Kidney (tissue), 14 donors: Measurements from ENCODE around the gene DENND10. TPM values are rescaled to one million over a fixed set of nuclear protein-coding genes. Genes with fewer than 3 reads are reported as not detected.
"Not testable (repeated sequence)": the region's sequence is repeated elsewhere in the genome, so short reads cannot be mapped to it uniquely, and the experiment has no call there.

Experiments
- DNase-seq, 5 donors: peaks; one replicate each; pipeline ENCODE4 v3.0.0-alpha.2; 2013 to 2020
- FAIRE-seq: peaks from 2 replicates; lab custom pipeline; 2012; peaks lifted over from hg19 to GRCh38; lab: Jason Lieb, UNC
- H3K27ac ChIP-seq, 2 donors: one replicate each; pipeline ENCODE4 v1.7.0; 2013; ENCODE audit warnings: low read depth in 2 of 2, low read length in 2 of 2, inconsistent platforms in 1 of 2
- H3K27me3 ChIP-seq: one replicate; pipeline ENCODE4 v1.7.1; 2013; ENCODE audit warnings: low read length, inconsistent platforms; ENCODE audit not compliant: control insufficient read depth, insufficient read depth
- H3K36me3 ChIP-seq, 3 donors: one replicate each; pipeline versions ENCODE4 v1.7.0 to v1.7.1; 2013; ENCODE audit warnings: low read length in 3 of 3, control low read depth in 1 of 3, inconsistent platforms in 1 of 3; ENCODE audit not compliant: insufficient read depth in 3 of 3, control insufficient read depth in 2 of 3
- H3K4me1 ChIP-seq, 3 donors: one replicate each; pipeline versions ENCODE4 v1.7.0 to v1.7.1; 2013; ENCODE audit warnings: low read length in 3 of 3, inconsistent platforms in 1 of 3, low read depth in 1 of 3; ENCODE audit not compliant: control insufficient read depth in 2 of 3, insufficient read depth in 2 of 3
- H3K4me3 ChIP-seq, 3 donors: one replicate each; pipeline versions ENCODE4 v1.7.0 to v1.8.1; 2013; ENCODE audit warnings: low read length in 3 of 3, control low read depth in 1 of 3, inconsistent platforms in 1 of 3
- H3K9ac ChIP-seq, 3 donors: one replicate each; pipeline versions ENCODE4 v1.7.0 to v1.7.1; 2013; ENCODE audit warnings: low read length in 3 of 3, control low read depth in 1 of 3, inconsistent platforms in 1 of 3
- H3K9me3 ChIP-seq, 3 donors: one replicate each; pipeline versions ENCODE4 v1.7.0 to v1.7.1; 2013; ENCODE audit warnings: low read length in 3 of 3, control low read depth in 1 of 3, inconsistent platforms in 1 of 3; ENCODE audit not compliant: control insufficient read depth in 2 of 3, insufficient read depth in 1 of 3
- CTCF ChIP-seq: IDR thresholded peaks from 3 replicates; pipeline ENCODE4 v1.5.1; 2012; ENCODE audit warnings: mild to moderate bottlenecking, moderate library complexity, borderline replicate concordance; ENCODE audit not compliant: insufficient read depth; ENCODE audit errors: extremely low read depth
- intact Hi-C: fragments of 100-400 bp; cut with DNase I; formaldehyde crosslinking; loops from one replicate; pipeline ENCODE4 v1.11.1; 2022
- polyA plus RNA-seq: library from polyadenylated mRNA; stranded (reverse); fragments of 350-450 nt; fragmentation: Illumina TruSeq; extraction: RNeasy Lipid Tissue Mini Kit (QIAGEN cat#74804); gene quantifications from one replicate; pipeline ENCODE4 v1.2.3, GENCODE V29; 2014; ENCODE audit warnings: low read depth, low replicate concordance; ENCODE audit not compliant: insufficient read depth
- total RNA-seq: library from RNA; stranded (reverse); fragmentation: NEBNext Ultra II Directional; extraction: Animal tissue kit (Norgen Biotek cat#: 25700); gene quantifications from one replicate; pipeline ENCODE4 v1.2.1, GENCODE V29; 2021
- donor health status: control.
- donor health status: control.
- donor health status: control.
- donor health status: control.
- donor health status: control.
- donor health status: DM: yes; HTN: yes; CAD: no.
- donor health status: Normal renal cell carcinoma (clear cell type).

The DENND10 gene
- total and polyA plus RNA-seq, 2 donors from 2014 or later, result 31.6 to 31.7 TPM

GRCh38 chr10:119177708-119178371 lies 73.9 kb downstream of the DENND10 start:
- intact Hi-C loops, result no loop called here
- Histone ChIP-seq H3K27me3 (no peaks in the 10 kb centered on the region), H3K4me3 (peak overlapping the region; percentile 94 to 95 (median 95)), H3K9ac (peak overlapping the region; percentile 49 to 92 (median 89)), H3K9me3 (no peaks in the 10 kb centered on the region), H3K4me1 (peaks cover 0 to 3% (median 3%) of the 10 kb centered on the region in 3 donors), H3K36me3 (peaks cover 0 to 14% (median 4%) of the 10 kb centered on the region in 3 donors), H3K27ac (peak overlapping the region in 1 of 2 donors; percentile 95)
- TF ChIP-seq CTCF, result no peak
- peak in 1 of 5 donors; percentile 7 for DNase-seq
- FAIRE-seq, result no peak

GRCh38 chr10:119178372-119179119 lies 74.6 kb downstream of the DENND10 start, which contains the start of gene PRDX3:
PRDX3 (minus strand) TSS chr10:119178812; CDS start chr10:119178790, 22 bp downstream.
- no peak for FAIRE-seq

GRCh38 chr10:119180850-119181400 lies 77.0 kb downstream of the DENND10 start:
- H3K9me3 ChIP-seq, H3K9ac ChIP-seq, H3K27me3 ChIP-seq, H3K36me3 ChIP-seq, intact Hi-C loops, H3K4me1 ChIP-seq, H3K27ac ChIP-seq, H3K4me3 ChIP-seq, FAIRE-seq, DNase-seq: not testable (repeated sequence)

More at GRCh38 chr10:119178372-119179119, 74.6 kb downstream of the DENND10 start, which contains the start of gene PRDX3:
- H3K4me1 ChIP-seq, result peaks cover 0 to 3% (median 3%) of the 10 kb centered on the region in 3 donors
- intact Hi-C loops, result no loop called here
- H3K9ac ChIP-seq, result peak within 1 kb of the TSS; percentile 49 to 92 (median 89)
- peak within 1 kb of the TSS; percentile 80 to 95 for H3K27ac ChIP-seq
- TF ChIP-seq CTCF, result no peak
- no peaks in the 10 kb centered on the region for H3K9me3 ChIP-seq
- H3K36me3 ChIP-seq, result peaks cover 0 to 13% (median 4%) of the 10 kb centered on the region in 3 donors
- DNase-seq, result peak; percentile 96 to 98 (median 97)
- peak within 1 kb of the TSS; percentile 94 to 95 (median 95) for H3K4me3 ChIP-seq
- no peaks in the 10 kb centered on the region for H3K27me3 ChIP-seq
